PC-3 (cell line): ENCODE measurements around the gene F2RL3. TPM values are rescaled to one million over a fixed set of nuclear protein-coding genes. Genes with fewer than 3 reads are reported as not detected.
A peak's percentile ranks its signal among the peaks of the same experiment; 100 is the strongest.

Source experiments
- ATAC-seq: fragments of 200-7000 bp; cut with Tn5 transposase; 2 replicates; pipeline ENCODE4 v1.9.1; 2020; ENCODE audit warnings: mild to moderate bottlenecking, moderate library complexity
- BruUV-seq: library from RNA; stranded (reverse); fragments of 400-500 nt; replicated peaks from 2 replicates; lab custom pipeline; 2021; lab: Mats Ljungman, UMichigan
- CTCF ChIA-PET: fragments of 300-600 bp; sonication (Branson Sonifier 250); formaldehyde crosslinking; loops from one replicate; lab custom pipeline; 2022; ENCODE audit warnings: antibody characterized with exemption; lab: Charles Lee
- POLR2A ChIA-PET: fragments of 300-600 bp; sonication (Branson Sonifier 250); formaldehyde crosslinking; loops from one replicate; lab custom pipeline; 2022; ENCODE audit warnings: antibody characterized with exemption; ENCODE audit not compliant: unreplicated experiment; lab: Charles Lee
- DNase-seq: peaks from one replicate; pipeline ENCODE4 v3.0.0-alpha.2; 2015
- H2AFZ ChIP-seq: fragments of 300-600 bp; sonication (generic); 2 replicates; pipeline ENCODE4 v1.6.0; 2016; ENCODE audit warnings: antibody characterized with exemption, low read length
- H3F3A ChIP-seq: fragments of 300-600 bp; sonication (generic); one replicate; pipeline ENCODE4 v1.6.0; 2017; ENCODE audit warnings: antibody characterized with exemption, low read length, control low read depth, mild to moderate bottlenecking; ENCODE audit not compliant: unreplicated experiment
- H3K27ac ChIP-seq: fragments of 300-600 bp; sonication (generic); 2 replicates; pipeline ENCODE4 v1.5.1; 2016; ENCODE audit warnings: mild to moderate bottlenecking, low read length
- H3K27me3 ChIP-seq: fragments of 300-600 bp; sonication (generic); 2 replicates; pipeline ENCODE4 v1.6.1; 2016; ENCODE audit warnings: low read length, mixed read lengths
- H3K36me3 ChIP-seq: fragments of 300-600 bp; sonication (generic); 2 replicates; pipeline ENCODE4 v1.6.1; 2016; ENCODE audit warnings: low read depth, mixed run types, low read length, mixed read lengths
- H3K4me1 ChIP-seq: fragments of 300-600 bp; sonication (generic); 2 replicates; pipeline ENCODE4 v1.5.1; 2016; ENCODE audit warnings: low read length; ENCODE audit not compliant: insufficient read depth
- H3K4me2 ChIP-seq: fragments of 300-600 bp; sonication (generic); 2 replicates; pipeline ENCODE4 v1.6.0; 2016; ENCODE audit warnings: low read length
- H3K4me3 ChIP-seq: fragments of 300-600 bp; sonication (generic); 2 replicates; pipeline ENCODE4 v1.5.1; 2016; ENCODE audit warnings: mild to moderate bottlenecking, low read length, mixed read lengths
- H3K79me2 ChIP-seq: fragments of 300-600 bp; sonication (generic); 2 replicates; pipeline ENCODE4 v1.6.1; 2017; ENCODE audit warnings: low read length, mixed read lengths
- H3K9ac ChIP-seq: fragments of 300-600 bp; sonication (generic); 2 replicates; pipeline ENCODE4 v1.6.0; 2016; ENCODE audit warnings: mild to moderate bottlenecking, low read length
- H3K9me2 ChIP-seq: fragments of 300-600 bp; sonication (generic); replicated peaks from 2 replicates; pipeline ENCODE4 v1.6.1; 2016; ENCODE audit warnings: mixed run types, low read length, mixed read lengths
- H3K9me3 ChIP-seq: fragments of 300-600 bp; sonication (generic); 2 replicates; pipeline ENCODE4 v1.6.1; 2016; ENCODE audit warnings: low read length, mixed read lengths
- H4K20me1 ChIP-seq: fragments of 300-600 bp; sonication (generic); 2 replicates; pipeline ENCODE4 v1.6.1; 2016; ENCODE audit warnings: low read length, mixed read lengths
- EZH2 ChIP-seq: fragments of 300-600 bp; sonication (generic); IDR thresholded peaks from one replicate; pipeline ENCODE4 v1.6.1; 2017; ENCODE audit warnings: antibody characterized with exemption, mild to moderate bottlenecking, low read length; ENCODE audit not compliant: unreplicated experiment
- EZH2phosphoT487 ChIP-seq: fragments of 300-600 bp; sonication (generic); IDR thresholded peaks from 2 replicates; pipeline ENCODE4 v1.6.1; 2018; ENCODE audit warnings: mild to moderate bottlenecking, antibody characterized with exemption, low read length, borderline replicate concordance
- intact Hi-C: fragments of 100-400 bp; cut with micrococcal nuclease; formaldehyde crosslinking; loops from 2 replicates; pipeline ENCODE4 v1.9.0; 2023
- total RNA-seq: library from RNA; depleted of rRNA; stranded (reverse); fragments of >200 nt; gene quantifications from 2 replicates; pipeline ENCODE4 v1.2.3, GENCODE V29; 2014
- TF ChIP-seq, protein P1 (sequence below): fragments of 300-600 bp; sonication (generic); conservative IDR thresholded peaks from 2 replicates; pipeline ENCODE4 v1.5.1; 2017; ENCODE audit warnings: antibody characterized with exemption, low read depth, mild to moderate bottlenecking, low read length

F2RL3 gene
- total RNA-seq, 1 experiment from 2014 or later, result 0.07 TPM

DNA sequence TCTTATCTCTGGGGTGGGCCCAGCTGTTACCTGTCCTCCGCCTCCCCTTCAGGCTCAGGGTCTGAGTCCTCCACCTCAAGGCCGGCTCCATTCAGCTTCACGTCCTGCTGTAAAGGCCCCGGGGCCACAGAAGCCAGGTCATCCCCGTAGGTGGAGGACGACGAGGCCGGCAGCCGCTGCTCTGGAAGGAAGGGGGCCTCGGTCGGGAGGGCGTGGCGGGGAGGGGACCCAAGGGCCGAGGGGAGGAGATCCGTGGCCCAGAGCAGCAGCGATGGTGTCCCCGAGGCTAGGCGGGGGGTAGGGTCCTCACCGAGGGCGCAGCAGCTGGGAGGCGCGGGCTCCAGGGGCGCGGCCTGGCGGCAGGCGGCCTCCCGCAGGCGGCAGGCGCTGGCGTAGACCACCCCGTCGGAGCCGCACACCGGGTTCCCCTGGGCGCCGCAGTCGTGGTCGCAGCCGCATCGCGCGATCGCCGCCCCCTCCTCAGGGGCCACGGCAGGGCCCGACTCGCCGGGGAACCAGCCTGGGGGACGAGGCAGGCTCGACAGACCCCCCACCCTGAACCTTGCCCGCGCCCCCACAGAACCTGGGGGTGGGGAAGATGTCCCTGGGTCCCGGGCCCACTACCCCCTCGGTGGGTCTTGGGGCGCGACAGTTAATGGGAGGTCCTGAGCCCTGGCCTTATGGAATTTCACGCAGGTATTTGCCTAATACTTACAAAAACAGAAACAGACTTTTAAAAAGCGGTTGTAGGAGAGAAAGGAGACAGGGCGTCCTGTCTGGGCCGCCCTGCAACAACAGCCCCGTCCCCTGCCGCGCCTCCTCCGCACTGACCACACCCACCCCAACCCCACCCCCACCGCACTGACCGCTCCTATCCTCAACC lies 7.6 kb downstream of the F2RL3 start:
- Histone ChIP-seq H3K27me3 (no peaks in the 10 kb centered on the region), H3K4me1 (peaks cover 6% of the 10 kb centered on the region; the same call in 1 of the 2 replicates), H2AFZ (peak overlapping the region; percentile 93), H3K4me2 (peak overlapping the region; percentile 100), H3K79me2 (no peaks in the 10 kb centered on the region), H3K27ac (no peak overlapping the region), H4K20me1 (no peaks in the 10 kb centered on the region), H3K36me3 (no peaks in the 10 kb centered on the region), H3K9me3 (no peaks in the 10 kb centered on the region), H3K9ac (peak overlapping the region; percentile 59), H3F3A (no peaks in the 10 kb centered on the region), H3K4me3 (peak overlapping the region; percentile 76), H3K9me2 (no peaks in the 10 kb centered on the region)
- no TSS peak for BruUV-seq
- ChIA-PET POLR2A (interaction anchor here (0.5 kb wide), 1 partner anchor 124 kb away, joined by 3 read pairs; no protein-coding TSS in a partner anchor), CTCF (no interaction called here)
- intact Hi-C loops, result loop anchor here (10.0 kb wide), 2 partner anchors 62 to 158 kb away; no protein-coding TSS in a partner anchor
- ATAC-seq, result peak; percentile 41
- TF ChIP-seq, protein P1, sequence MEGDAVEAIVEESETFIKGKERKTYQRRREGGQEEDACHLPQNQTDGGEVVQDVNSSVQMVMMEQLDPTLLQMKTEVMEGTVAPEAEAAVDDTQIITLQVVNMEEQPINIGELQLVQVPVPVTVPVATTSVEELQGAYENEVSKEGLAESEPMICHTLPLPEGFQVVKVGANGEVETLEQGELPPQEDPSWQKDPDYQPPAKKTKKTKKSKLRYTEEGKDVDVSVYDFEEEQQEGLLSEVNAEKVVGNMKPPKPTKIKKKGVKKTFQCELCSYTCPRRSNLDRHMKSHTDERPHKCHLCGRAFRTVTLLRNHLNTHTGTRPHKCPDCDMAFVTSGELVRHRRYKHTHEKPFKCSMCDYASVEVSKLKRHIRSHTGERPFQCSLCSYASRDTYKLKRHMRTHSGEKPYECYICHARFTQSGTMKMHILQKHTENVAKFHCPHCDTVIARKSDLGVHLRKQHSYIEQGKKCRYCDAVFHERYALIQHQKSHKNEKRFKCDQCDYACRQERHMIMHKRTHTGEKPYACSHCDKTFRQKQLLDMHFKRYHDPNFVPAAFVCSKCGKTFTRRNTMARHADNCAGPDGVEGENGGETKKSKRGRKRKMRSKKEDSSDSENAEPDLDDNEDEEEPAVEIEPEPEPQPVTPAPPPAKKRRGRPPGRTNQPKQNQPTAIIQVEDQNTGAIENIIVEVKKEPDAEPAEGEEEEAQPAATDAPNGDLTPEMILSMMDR, result no peak
- TF ChIP-seq EZH2 (no peak), EZH2phosphoT487 (no peak)
- DNase-seq, result no peak

DNA sequence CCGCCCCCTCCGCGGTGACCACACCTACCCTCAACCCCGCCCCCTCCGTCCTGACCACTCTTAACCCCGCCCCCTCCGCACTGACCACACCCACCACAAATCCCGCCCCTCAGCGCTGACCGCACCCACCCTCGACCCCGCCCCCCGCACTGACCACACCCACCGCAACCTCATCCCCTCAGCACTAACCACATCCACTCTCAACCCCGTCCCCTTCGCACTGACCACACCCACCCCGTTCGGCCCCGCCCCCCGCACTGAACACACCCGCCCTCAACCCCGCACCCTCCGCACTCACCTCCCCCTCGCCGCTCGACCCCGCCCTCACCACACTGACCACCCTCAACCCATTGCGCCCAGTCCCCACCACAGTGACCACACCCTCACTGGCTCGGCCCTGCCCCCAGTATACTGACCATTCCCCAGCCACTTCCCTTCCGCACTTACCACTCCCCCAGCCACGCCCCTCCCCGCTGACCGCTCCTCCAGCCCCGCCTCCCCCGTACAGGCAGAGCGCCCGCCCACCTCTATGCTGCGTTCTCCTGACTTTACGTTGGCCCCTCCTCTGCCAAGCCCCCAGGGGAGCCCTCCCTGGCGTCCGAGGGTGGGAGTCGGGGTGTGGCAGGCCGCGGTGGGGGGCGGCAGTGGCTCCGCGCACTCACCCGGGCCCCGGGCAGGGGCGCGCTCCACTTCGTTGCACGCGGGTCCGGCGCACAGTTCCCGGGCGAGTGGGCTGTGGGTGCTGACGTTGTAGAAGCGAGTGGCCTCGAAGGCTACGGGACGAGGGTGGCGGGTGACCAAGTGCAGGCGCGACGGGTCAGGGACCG lies 8.4 kb downstream of the F2RL3 start:
- Histone ChIP-seq H3K4me3 (peak overlapping the region; percentile 54), H3K9ac (no peak overlapping the region), H3K9me3 (no peaks in the 10 kb centered on the region), H3K4me2 (peak overlapping the region; percentile 66), H3K27ac (no peak overlapping the region), H3K4me1 (peaks cover 6% of the 10 kb centered on the region; the same call in 1 of the 2 replicates), H3K9me2 (no peaks in the 10 kb centered on the region), H2AFZ (peak overlapping the region; percentile 74), H3K79me2 (no peaks in the 10 kb centered on the region), H3F3A (no peaks in the 10 kb centered on the region), H3K36me3 (no peaks in the 10 kb centered on the region), H3K27me3 (no peaks in the 10 kb centered on the region), H4K20me1 (no peaks in the 10 kb centered on the region)
- BruUV-seq, result no TSS peak
- TF ChIP-seq EZH2phosphoT487, result no peak
- TF ChIP-seq, protein P1, result no peak
- no peak for TF ChIP-seq EZH2
- ATAC-seq (peak; percentile 70), DNase-seq (peak; percentile 76)
- intact Hi-C loops, result loop anchor here (10.0 kb wide), 2 partner anchors 62 to 158 kb away; no protein-coding TSS in a partner anchor
- CTCF ChIA-PET, result interaction anchor here (0.6 kb wide), 1 partner anchor 98 kb away, joined by 5 read pairs; no protein-coding TSS in a partner anchor
- POLR2A ChIA-PET, result no interaction called here
